Activated CD8-positive, alpha-beta memory T cell treated with anti-CD3 and anti-CD28 coated beads, Interleukin-2, amount 50 U/mL, for 4 hours (primary cell): ENCODE measurements around the gene TTC28.
"Not testable (repeated sequence)": the region's sequence is repeated elsewhere in the genome, so short reads cannot be mapped to it uniquely, and the experiment has no call there.

Experiments
- DNase-seq: peaks from one replicate; pipeline ENCODE4 v3.0.0-alpha.2; 2020

The TTC28 gene

GRCh38 chr22:28480000-28480715, 199.5 kb downstream of the TTC28 start:
- no peak for DNase-seq

- DNase-seq = no peak
Observed at GRCh38 chr22:28478564-28478963, 201.1 kb downstream of the TTC28 start.

- no peak for DNase-seq
Observed at GRCh38 chr22:28477556-28477955, 202.1 kb downstream of the TTC28 start.

- no peak for DNase-seq
Observed at GRCh38 chr22:28474330-28474729, 205.3 kb downstream of the TTC28 start.

- DNase-seq = no peak
Observed at GRCh38 chr22:28473258-28473657, 206.4 kb downstream of the TTC28 start.

GRCh38 chr22:28467055-28467454, 212.6 kb downstream of the TTC28 start:
- not testable (repeated sequence) for DNase-seq

- no peak for DNase-seq
Observed at GRCh38 chr22:28466399-28466798, 213.2 kb downstream of the TTC28 start.

GRCh38 chr22:28465841-28466240, 213.8 kb downstream of the TTC28 start:
- no peak for DNase-seq

- no peak for DNase-seq
Observed at GRCh38 chr22:28464127-28464526, 215.5 kb downstream of the TTC28 start.

GRCh38 chr22:28463408-28463807, 216.2 kb downstream of the TTC28 start:
- not testable (repeated sequence) for DNase-seq

GRCh38 chr22:28462901-28463300, 216.7 kb downstream of the TTC28 start:
- DNase-seq = no peak

GRCh38 chr22:28462041-28462440, 217.6 kb downstream of the TTC28 start:
- no peak for DNase-seq

- DNase-seq = no peak
Observed at GRCh38 chr22:28454431-28455064, 225.1 kb downstream of the TTC28 start.

GRCh38 chr22:28450109-28450508, 229.5 kb downstream of the TTC28 start:
- no peak for DNase-seq

GRCh38 chr22:28449041-28449440, 230.6 kb downstream of the TTC28 start:
- DNase-seq = no peak

- no peak for DNase-seq
Observed at GRCh38 chr22:28448625-28449024, 231.0 kb downstream of the TTC28 start.

- no peak for DNase-seq
Observed at GRCh38 chr22:28444659-28445058, 235.0 kb downstream of the TTC28 start.

GRCh38 chr22:28443526-28443876, 236.1 kb downstream of the TTC28 start:
- DNase-seq = peak; percentile 21

- no peak for DNase-seq
Observed at GRCh38 chr22:28442711-28443525, 236.7 kb downstream of the TTC28 start.

- DNase-seq = peak; percentile 62
Observed at GRCh38 chr22:28442264-28442710, 237.4 kb downstream of the TTC28 start.

- DNase-seq = no peak
Observed at GRCh38 chr22:28441720-28442263, 237.8 kb downstream of the TTC28 start.

GRCh38 chr22:28440592-28441390, 238.8 kb downstream of the TTC28 start:
- no peak for DNase-seq
